Retinal pigment epithelial cell (primary cell): ENCODE results near the gene RFX1.

Experiments used
- DNase-seq: peaks from one replicate; pipeline ENCODE4 v3.0.0-alpha.2; 2010; ENCODE audit warnings: low read depth
- H3K4me3 ChIP-seq: 2 replicates; pipeline ENCODE4 v1.5.1; 2011; ENCODE audit warnings: mild to moderate bottlenecking, low read length, control low read depth, moderate library complexity
- TF ChIP-seq, protein P1 (sequence below): conservative IDR thresholded peaks from 2 replicates; pipeline ENCODE4 v1.5.1; 2011; ENCODE audit warnings: low read depth, low read length, control low read depth, inconsistent platforms

Gene RFX1

GRCh38 chr19:14006085-14006765 is at the start of gene RFX1:
RFX1 (minus strand) TSS chr19:14006320; CDS start chr19:13993843, 12,477 bp downstream.
- peak; percentile 100 for DNase-seq
- TF ChIP-seq, protein P1, sequence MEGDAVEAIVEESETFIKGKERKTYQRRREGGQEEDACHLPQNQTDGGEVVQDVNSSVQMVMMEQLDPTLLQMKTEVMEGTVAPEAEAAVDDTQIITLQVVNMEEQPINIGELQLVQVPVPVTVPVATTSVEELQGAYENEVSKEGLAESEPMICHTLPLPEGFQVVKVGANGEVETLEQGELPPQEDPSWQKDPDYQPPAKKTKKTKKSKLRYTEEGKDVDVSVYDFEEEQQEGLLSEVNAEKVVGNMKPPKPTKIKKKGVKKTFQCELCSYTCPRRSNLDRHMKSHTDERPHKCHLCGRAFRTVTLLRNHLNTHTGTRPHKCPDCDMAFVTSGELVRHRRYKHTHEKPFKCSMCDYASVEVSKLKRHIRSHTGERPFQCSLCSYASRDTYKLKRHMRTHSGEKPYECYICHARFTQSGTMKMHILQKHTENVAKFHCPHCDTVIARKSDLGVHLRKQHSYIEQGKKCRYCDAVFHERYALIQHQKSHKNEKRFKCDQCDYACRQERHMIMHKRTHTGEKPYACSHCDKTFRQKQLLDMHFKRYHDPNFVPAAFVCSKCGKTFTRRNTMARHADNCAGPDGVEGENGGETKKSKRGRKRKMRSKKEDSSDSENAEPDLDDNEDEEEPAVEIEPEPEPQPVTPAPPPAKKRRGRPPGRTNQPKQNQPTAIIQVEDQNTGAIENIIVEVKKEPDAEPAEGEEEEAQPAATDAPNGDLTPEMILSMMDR, result no peak
- H3K4me3 ChIP-seq, result peak within 1 kb of the TSS; percentile 66

DNA sequence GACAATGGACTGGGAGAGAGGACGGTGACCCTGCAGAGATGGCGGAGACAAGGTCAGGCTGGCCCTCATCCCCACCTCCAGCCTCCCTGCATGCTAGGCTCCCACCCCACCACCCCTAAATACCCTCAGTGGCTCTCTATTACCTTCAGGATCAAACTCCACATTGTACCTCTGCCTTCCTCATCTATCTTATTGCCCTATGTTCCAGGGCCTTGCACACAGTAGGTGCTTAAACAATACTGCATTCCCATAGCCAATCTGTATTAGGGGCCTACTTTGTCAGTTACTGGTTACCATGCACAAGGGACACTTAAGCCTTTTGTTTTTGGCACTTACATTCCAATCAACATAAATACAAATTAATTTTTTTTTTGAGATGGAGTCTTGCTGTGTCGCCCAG is 49.3 kb upstream of the RFX1 start:
- DNase-seq, result no peak
- H3K4me3 ChIP-seq, result no peak overlapping the region
- TF ChIP-seq, protein P1, result no peak

GRCh38 chr19:14054721-14055120 is 48.6 kb upstream of the RFX1 start:
- DNase-seq, result no peak
- no peak overlapping the region for H3K4me3 ChIP-seq
- TF ChIP-seq, protein P1, result no peak

- TF ChIP-seq, protein P1, result no peak
- DNase-seq, result no peak
- no peak overlapping the region for H3K4me3 ChIP-seq
These were observed 48.0 kb upstream of the RFX1 start for GRCh38 chr19:14054099-14054498.

- DNase-seq, result no peak
- no peak overlapping the region for H3K4me3 ChIP-seq
- TF ChIP-seq, protein P1, result no peak
These were observed 47.4 kb upstream of the RFX1 start for GRCh38 chr19:14053500-14053899.

- TF ChIP-seq, protein P1, result no peak
- H3K4me3 ChIP-seq, result no peak overlapping the region
- DNase-seq, result no peak
These were observed 46.9 kb upstream of the RFX1 start for GRCh38 chr19:14053032-14053431.

GRCh38 chr19:14052470-14052869 is 46.4 kb upstream of the RFX1 start:
- TF ChIP-seq, protein P1, result no peak
- no peak for DNase-seq
- H3K4me3 ChIP-seq, result no peak overlapping the region
